GM12801 (cell line): ENCODE results near the gene CREB3L2.

Experiments
- TF ChIP-seq, protein P1 (sequence below): IDR thresholded peaks from one replicate; pipeline ENCODE4 v1.5.1; 2011; ENCODE audit warnings: control low read depth; ENCODE audit not compliant: insufficient read length; ENCODE audit errors: extremely low read depth

The CREB3L2 gene

DNA sequence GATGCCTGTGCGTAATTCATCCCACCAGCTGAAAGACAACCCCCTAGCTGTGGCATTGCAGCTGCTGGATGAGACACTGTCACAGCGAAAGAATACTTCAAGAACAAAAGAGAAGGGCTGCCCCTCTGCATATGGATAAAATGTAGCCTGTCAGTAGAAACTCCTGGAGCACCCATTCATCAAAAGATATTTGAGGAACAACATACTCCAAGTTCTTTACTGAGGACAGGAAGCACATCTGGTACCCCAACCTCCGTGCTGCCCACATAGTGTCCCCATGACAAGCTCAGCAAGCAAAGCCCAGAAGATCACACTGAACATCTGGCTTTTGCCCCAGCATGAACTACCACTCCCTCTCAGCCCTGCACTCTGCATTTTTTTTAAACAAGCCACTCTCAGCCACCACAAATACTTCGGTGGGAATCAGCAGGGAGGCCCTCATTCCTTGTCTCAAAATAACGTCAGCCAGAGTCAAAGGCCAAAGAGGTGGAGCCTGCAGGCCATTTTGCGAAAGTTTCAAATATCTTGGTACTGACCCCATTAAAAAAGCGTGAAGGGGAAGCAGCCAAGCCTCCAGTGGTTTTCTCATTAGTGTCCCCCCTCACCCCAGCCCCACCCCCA, 1.7 kb downstream of the CREB3L2 start:
- TF ChIP-seq, protein P1, sequence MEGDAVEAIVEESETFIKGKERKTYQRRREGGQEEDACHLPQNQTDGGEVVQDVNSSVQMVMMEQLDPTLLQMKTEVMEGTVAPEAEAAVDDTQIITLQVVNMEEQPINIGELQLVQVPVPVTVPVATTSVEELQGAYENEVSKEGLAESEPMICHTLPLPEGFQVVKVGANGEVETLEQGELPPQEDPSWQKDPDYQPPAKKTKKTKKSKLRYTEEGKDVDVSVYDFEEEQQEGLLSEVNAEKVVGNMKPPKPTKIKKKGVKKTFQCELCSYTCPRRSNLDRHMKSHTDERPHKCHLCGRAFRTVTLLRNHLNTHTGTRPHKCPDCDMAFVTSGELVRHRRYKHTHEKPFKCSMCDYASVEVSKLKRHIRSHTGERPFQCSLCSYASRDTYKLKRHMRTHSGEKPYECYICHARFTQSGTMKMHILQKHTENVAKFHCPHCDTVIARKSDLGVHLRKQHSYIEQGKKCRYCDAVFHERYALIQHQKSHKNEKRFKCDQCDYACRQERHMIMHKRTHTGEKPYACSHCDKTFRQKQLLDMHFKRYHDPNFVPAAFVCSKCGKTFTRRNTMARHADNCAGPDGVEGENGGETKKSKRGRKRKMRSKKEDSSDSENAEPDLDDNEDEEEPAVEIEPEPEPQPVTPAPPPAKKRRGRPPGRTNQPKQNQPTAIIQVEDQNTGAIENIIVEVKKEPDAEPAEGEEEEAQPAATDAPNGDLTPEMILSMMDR: no peak

DNA sequence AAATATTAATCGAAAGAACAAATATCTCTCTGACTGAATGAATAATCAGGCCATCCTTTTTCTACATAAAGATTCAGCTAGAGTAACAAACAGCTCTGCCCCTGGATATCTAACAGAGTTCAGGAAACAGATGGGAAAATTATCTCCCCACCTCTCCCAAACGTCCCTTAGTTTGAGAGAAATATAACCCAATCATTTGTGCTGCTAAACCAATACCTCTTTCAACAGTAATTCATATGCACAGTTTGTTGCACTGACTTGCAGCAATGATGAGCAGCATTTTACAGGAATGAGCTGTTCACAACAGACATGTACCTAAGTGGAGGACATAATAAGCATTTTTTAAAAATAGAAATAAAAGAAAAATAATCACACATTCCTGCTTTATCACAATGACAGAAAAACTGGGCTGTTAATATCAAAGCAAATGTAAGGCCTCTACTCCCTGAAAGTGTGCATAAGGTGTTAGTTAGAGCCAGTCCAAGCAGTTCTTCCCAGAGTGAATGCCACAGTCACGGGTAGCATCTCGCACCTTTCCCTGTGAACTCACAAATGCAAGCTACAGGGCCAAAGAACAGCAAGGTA, 2.3 kb downstream of the CREB3L2 start:
- TF ChIP-seq, protein P1: no peak

DNA sequence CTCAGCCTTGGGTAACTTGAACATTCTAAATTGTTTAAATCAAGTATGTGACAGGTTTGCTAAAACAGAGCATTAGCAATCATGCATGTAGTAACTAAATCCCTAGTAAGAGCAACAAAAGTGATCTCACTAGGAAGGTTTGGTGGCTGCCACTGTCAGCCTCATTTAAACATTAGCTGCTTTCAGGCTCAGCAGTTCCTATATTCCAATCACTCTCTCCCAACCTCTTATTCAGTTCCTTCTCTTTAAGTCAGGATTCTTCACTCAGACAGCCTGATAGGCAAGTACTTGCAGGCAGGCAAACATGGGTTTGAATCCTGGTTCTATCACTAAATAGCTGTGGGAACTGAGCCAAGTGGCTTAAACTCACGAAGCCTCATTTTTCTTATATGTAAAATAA, 3.6 kb downstream of the CREB3L2 start:
- TF ChIP-seq, protein P1: no peak

DNA sequence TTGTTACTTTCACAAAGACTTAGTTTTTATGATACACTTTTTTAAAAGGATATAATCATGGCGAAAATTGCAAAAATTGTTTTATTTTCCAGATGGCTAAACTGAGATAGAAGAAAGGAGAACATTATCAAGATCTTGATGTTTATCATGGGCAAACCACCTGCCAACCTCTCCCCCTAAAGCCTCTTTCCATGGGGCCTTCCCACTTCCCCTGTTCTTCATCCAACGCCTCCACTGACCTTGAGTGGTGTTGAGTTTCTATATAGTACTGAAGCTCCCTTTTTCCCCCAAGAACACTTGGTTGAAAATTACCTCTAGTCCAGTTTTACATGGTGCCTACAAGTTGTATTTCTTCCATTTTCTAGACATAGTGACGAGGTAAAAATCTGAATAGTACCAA, 5.0 kb downstream of the CREB3L2 start:
- TF ChIP-seq, protein P1: no peak

DNA sequence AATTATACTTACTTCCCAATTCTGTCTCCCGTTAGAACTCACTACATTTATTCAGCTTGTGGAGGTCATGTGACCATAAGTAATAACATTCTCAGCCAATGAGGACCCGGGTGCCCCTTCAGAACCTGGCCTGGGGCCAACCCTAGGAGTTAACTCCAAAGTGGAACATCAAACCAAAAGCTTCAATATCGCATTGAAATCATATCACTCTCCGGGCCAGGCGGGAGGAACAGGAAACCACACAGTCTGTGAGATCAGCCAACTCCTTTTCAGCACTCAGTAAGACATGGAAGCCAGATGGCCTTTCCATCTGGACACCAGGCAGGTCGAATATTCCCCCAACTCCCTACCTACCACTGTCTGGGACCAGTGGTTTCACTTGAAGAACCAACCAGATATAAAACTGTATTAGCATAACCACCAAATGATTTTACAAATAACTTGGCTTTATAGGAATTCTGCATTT, 5.5 kb downstream of the CREB3L2 start:
- TF ChIP-seq, protein P1: no peak

DNA sequence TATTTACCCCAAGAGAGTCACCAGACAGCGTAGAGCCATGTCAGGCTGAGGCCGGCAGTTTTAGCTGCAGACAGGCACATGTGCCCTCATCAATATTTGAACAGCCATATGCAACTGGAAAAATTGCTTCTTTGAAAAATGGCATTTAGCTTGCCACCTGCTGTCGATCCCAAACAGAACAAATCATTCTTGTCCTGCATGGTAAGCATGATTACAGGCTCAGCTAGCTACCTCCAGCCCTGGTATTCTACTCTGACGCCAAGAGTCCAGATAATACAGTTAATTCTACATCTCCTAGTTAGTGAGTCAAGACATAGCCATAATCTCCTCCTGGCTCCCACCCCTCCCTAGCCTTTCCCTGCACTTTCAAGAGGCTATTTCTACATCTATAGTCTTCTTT, 7.7 kb downstream of the CREB3L2 start:
- TF ChIP-seq, protein P1: no peak

DNA sequence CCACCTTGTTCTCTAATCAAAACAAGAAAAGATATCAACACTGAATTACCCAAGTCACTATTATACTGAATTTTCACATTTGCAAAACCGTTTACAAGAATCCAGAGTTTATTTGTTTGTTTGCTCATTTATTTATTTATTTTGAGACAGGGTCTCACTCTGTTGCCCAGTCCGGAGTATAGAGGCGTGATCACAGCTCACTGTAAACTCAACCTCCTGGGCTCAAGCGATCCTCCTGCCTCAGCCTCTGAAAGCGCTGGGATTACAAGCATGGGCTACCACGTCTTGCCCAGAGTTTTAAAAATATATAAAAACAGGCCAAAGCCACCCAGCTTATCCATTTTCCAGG, 8.5 kb downstream of the CREB3L2 start:
- TF ChIP-seq, protein P1: no peak
